HG03469 (cell line): ENCODE data around the gene MARK4.

Experiments used
- ATAC-seq: cut with Tn5 transposase; IDR thresholded peaks from one replicate; pipeline ENCODE4 v1.9.1; 2021; ENCODE audit warnings: mild to moderate bottlenecking, moderate library complexity, moderate number of reproducible peaks; ENCODE audit not compliant: unreplicated experiment

Gene MARK4

GRCh38 chr19:45354241-45354842 is 103.3 kb downstream of the MARK4 start:
- ATAC-seq: no peak
